ENCODE results near the gene FBXO42. TPM values are rescaled to one million over a fixed set of nuclear protein-coding genes. Genes with fewer than 3 reads are reported as not detected.
"Not testable (repeated sequence)": the region's sequence is repeated elsewhere in the genome, so short reads cannot be mapped to it uniquely, and the experiment has no call there.

FBXO42 gene
- total RNA-seq, 4 donors from 2014 or later: 24.3 to 41.9 (median 31.9) TPM

DNA sequence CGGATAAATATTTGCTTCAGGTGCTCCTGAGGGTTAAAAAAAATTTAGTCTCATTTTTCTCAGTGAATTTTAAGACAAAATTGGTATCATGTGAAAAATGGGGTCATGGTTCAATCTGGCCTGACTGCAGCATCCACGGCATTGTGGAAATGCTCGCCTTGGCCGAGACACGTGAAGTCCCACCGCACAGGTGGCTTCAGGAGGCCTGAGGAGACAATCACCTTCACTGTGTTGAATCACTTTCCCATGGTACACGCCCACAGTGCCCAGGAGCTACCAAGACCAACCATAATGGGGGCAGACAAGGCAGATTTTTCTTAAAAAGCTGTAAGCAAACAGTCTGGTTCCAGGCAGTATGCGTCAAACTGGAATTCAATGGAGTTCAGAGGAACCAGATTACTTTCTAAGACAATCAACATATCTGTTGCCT lies 104.3 kb downstream of the FBXO42 start:
- no peak overlapping the region for H3K4me3 ChIP-seq (replicated peaks in 1 of 3)
- DNase-seq: no peak
- peaks cover 32 to 45% of the 10 kb centered on the region in 2 donors for H3K4me1 ChIP-seq
- H3K9me3 ChIP-seq: no peaks in the 10 kb centered on the region
- H3K27me3 ChIP-seq: no peaks in the 10 kb centered on the region
- 90 to 91% methylated on average over 8 of the region's 8 CpGs for WGBS, 2 donors
- H3K27ac ChIP-seq: peak overlapping the region; percentile 71 to 89 (median 83)
- no peak for TF ChIP-seq POLR2A (IDR thresholded peaks at IDR 0.05)
- TF ChIP-seq CTCF (IDR thresholded peaks at IDR 0.05): no peak
- peaks cover 15 to 22% of the 10 kb centered on the region in 2 donors for H3K36me3 ChIP-seq
- intact Hi-C loops (cut with DNase I): loop anchor here (10.0 kb wide), 1 partner anchor 107 kb away; the partner anchor contains the start of gene FBXO42

- H3K27ac ChIP-seq: peak overlapping the region in 2 of 3 donors; percentile 38 to 83
- WGBS, 2 donors: 82 to 90% methylated on average over 2 of the region's 2 CpGs
- H3K27me3 ChIP-seq: no peaks in the 10 kb centered on the region
- intact Hi-C loops (cut with DNase I): loop anchor here (10.0 kb wide), 1 partner anchor 107 kb away; the partner anchor contains the start of gene FBXO42
- H3K4me3 ChIP-seq (replicated peaks in 1 of 3): no peak overlapping the region
- no peak for DNase-seq
- H3K4me1 ChIP-seq: peaks cover 32 to 45% of the 10 kb centered on the region in 2 donors
- TF ChIP-seq CTCF (IDR thresholded peaks at IDR 0.05): no peak
- TF ChIP-seq POLR2A (IDR thresholded peaks at IDR 0.05): no peak
- peaks cover 15 to 22% of the 10 kb centered on the region in 2 donors for H3K36me3 ChIP-seq
- H3K9me3 ChIP-seq: no peaks in the 10 kb centered on the region
Measured at GRCh38 chr1:16247441-16247840, 104.8 kb downstream of the FBXO42 start.

- intact Hi-C loops (cut with DNase I): loop anchor here (10.0 kb wide), 1 partner anchor 108 kb away; the partner anchor contains the start of gene FBXO42
- H3K4me1 ChIP-seq: peaks cover 32 to 45% of the 10 kb centered on the region in 2 donors
- H3K9me3 ChIP-seq: no peaks in the 10 kb centered on the region
- H3K27me3 ChIP-seq: no peaks in the 10 kb centered on the region
- H3K4me3 ChIP-seq (replicated peaks in 1 of 3): no peak overlapping the region
- peaks cover 15 to 20% of the 10 kb centered on the region in 2 donors for H3K36me3 ChIP-seq
- TF ChIP-seq CTCF (IDR thresholded peaks at IDR 0.05): no peak
- no peak for TF ChIP-seq POLR2A (IDR thresholded peaks at IDR 0.05)
- WGBS, 2 donors: 82 to 86% methylated on average over 5 of the region's 5 CpGs
- H3K27ac ChIP-seq: peak overlapping the region in 2 of 3 donors; percentile 38 to 83
- no peak for DNase-seq
Measured at GRCh38 chr1:16246961-16247360, 105.3 kb downstream of the FBXO42 start.

DNA sequence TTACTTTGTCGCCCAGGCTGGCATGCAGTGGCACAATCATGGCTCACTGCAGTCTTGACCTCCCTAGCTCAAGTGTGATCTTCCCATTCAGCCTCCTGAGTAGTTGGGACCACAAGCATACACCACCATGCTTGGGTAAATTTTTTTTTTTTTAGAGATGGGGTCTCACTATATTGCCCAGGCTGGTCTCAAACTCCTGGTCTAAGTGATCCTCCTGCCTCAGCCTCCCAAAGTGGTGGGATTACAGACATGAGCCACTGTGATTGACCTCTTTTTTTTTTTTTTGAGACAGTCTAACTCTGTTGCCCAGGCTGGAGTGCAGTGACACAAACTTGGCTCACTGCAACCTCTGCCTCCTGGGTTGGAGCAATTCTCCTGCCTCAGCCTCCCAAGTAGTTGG lies 106.0 kb downstream of the FBXO42 start:
- not testable (repeated sequence) for H3K9me3 ChIP-seq; DNase-seq; H3K4me3 ChIP-seq (replicated peaks in 1 of 3); H3K27me3 ChIP-seq; H3K27ac ChIP-seq
- WGBS, 2 donors: 94 to 100% methylated on average over 1 of the region's 1 CpG
- intact Hi-C loops (cut with DNase I): loop anchor here (10.0 kb wide), 1 partner anchor 109 kb away; the partner anchor contains the start of gene FBXO42
- peaks cover 9 to 12% of the 10 kb centered on the region in 2 donors for H3K36me3 ChIP-seq
- peaks cover 32 to 45% of the 10 kb centered on the region in 2 donors for H3K4me1 ChIP-seq

DNA sequence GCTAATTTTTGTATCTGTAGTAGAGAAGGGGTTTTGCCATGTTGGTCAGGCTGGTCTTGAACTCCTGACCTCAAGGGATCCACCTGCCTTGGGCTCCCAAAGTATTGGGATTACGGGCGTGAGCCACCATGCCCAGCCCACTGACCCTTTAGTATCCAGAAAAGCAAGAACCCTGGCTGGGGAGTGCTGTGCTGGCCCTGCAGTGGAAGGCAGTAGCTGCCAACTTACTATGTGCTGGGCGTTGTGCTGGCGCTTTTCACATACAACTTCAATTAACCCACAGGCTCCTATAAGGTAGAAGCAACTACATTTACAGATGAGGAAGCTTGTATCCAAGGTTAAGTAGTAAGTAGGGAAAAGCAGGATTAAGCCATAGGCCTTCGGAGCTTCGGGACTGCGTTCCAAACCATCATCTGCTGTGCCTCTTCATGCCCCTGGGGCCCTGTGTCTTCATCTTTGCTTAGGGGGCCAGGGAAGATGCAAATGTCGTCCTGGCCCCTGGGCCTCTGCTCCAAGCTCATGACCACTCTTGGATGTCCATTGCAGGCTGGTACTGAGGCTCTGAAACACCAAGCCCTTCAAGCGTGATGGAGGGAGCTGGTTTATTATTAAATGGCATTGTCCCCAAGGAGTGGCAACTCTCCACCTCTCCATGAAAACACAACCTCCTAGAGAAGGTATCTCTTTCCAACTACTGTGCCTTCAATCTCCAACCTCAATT lies 106.6 kb downstream of the FBXO42 start:
- Histone ChIP-seq H3K9me3 (no peaks in the 10 kb centered on the region), H3K27me3 (no peaks in the 10 kb centered on the region), H3K4me1 (peaks cover 28 to 40% of the 10 kb centered on the region in 2 donors), H3K4me3 (replicated peaks in 1 of 3) (no peak overlapping the region), H3K36me3 (peaks cover 3 to 6% of the 10 kb centered on the region in 2 donors), H3K27ac (no peak overlapping the region)
- 86 to 93% methylated on average over 9 of the region's 9 CpGs for WGBS, 2 donors
- TF ChIP-seq CTCF (IDR thresholded peaks at IDR 0.05): no peak
- TF ChIP-seq POLR2A (IDR thresholded peaks at IDR 0.05): no peak
- intact Hi-C loops (cut with DNase I): loop anchor here (10.0 kb wide), 1 partner anchor 109 kb away; the partner anchor contains the start of gene FBXO42
- DNase-seq: no peak
